Measurements from ENCODE around the gene SNCA.

- TF ChIP-seq, protein P1, sequence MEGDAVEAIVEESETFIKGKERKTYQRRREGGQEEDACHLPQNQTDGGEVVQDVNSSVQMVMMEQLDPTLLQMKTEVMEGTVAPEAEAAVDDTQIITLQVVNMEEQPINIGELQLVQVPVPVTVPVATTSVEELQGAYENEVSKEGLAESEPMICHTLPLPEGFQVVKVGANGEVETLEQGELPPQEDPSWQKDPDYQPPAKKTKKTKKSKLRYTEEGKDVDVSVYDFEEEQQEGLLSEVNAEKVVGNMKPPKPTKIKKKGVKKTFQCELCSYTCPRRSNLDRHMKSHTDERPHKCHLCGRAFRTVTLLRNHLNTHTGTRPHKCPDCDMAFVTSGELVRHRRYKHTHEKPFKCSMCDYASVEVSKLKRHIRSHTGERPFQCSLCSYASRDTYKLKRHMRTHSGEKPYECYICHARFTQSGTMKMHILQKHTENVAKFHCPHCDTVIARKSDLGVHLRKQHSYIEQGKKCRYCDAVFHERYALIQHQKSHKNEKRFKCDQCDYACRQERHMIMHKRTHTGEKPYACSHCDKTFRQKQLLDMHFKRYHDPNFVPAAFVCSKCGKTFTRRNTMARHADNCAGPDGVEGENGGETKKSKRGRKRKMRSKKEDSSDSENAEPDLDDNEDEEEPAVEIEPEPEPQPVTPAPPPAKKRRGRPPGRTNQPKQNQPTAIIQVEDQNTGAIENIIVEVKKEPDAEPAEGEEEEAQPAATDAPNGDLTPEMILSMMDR (IDR thresholded peaks at IDR 0.05): no peak
- TF ChIP-seq POLR2A (IDR thresholded peaks at IDR 0.05): no peak
These were observed 773 bp downstream of the SNCA start for GRCh38 chr4:89836031-89836745.
